ENCODE data around the gene PDC.

PDC gene

GRCh38 chr1:186446152-186446551 lies 14.8 kb downstream of the PDC start:
- H3K4me3 Mint-ChIP-seq: no peak overlapping the region
- peaks cover 37% of the 10 kb centered on the region for H3K4me1 Mint-ChIP-seq (ENCODE audit: low read depth)
- no peaks in the 10 kb centered on the region for H3K36me3 Mint-ChIP-seq (ENCODE audit: low read depth)
- H3K9me3 Mint-ChIP-seq: no peaks in the 10 kb centered on the region
- H3K27ac Mint-ChIP-seq: no peak overlapping the region
- intact Hi-C loops (cut with micrococcal nuclease): no loop called here
- no peaks in the 10 kb centered on the region for H3K27me3 Mint-ChIP-seq

GRCh38 chr1:186443638-186444037 lies 17.3 kb downstream of the PDC start:
- Mint-ChIP-seq H3K4me1 (ENCODE audit: low read depth) (peaks cover 39% of the 10 kb centered on the region), H3K27me3 (no peaks in the 10 kb centered on the region), H3K4me3 (no peak overlapping the region), H3K27ac (no peak overlapping the region), H3K9me3 (no peaks in the 10 kb centered on the region), H3K36me3 (ENCODE audit: low read depth) (no peaks in the 10 kb centered on the region)
- intact Hi-C loops (cut with micrococcal nuclease): no loop called here

- intact Hi-C loops (cut with micrococcal nuclease): no loop called here
These were observed 18.1 kb downstream of the PDC start for GRCh38 chr1:186442651-186443375.

GRCh38 chr1:186440584-186440983 lies 20.3 kb downstream of the PDC start:
- intact Hi-C loops (cut with micrococcal nuclease): no loop called here
- no peak overlapping the region for H3K27ac Mint-ChIP-seq
- H3K27me3 Mint-ChIP-seq: no peaks in the 10 kb centered on the region
- no peaks in the 10 kb centered on the region for H3K9me3 Mint-ChIP-seq
- H3K36me3 Mint-ChIP-seq (ENCODE audit: low read depth): no peaks in the 10 kb centered on the region
- H3K4me1 Mint-ChIP-seq (ENCODE audit: low read depth): peaks cover 39% of the 10 kb centered on the region
- H3K4me3 Mint-ChIP-seq: no peak overlapping the region

More at GRCh38 chr1:186442651-186443375, 18.1 kb downstream of the PDC start:
- Mint-ChIP-seq H3K4me1 (ENCODE audit: low read depth) (peaks cover 39% of the 10 kb centered on the region), H3K27ac (peak overlapping the region; percentile 13), H3K9me3 (no peaks in the 10 kb centered on the region), H3K27me3 (no peaks in the 10 kb centered on the region), H3K36me3 (ENCODE audit: low read depth) (no peaks in the 10 kb centered on the region), H3K4me3 (no peak overlapping the region)

- Mint-ChIP-seq H3K4me3 (no peak overlapping the region), H3K9me3 (no peaks in the 10 kb centered on the region), H3K36me3 (ENCODE audit: low read depth) (no peaks in the 10 kb centered on the region), H3K27me3 (no peaks in the 10 kb centered on the region), H3K27ac (no peak overlapping the region), H3K4me1 (ENCODE audit: low read depth) (peaks cover 27% of the 10 kb centered on the region)
- intact Hi-C loops (cut with micrococcal nuclease): no loop called here
These were observed 22.3 kb downstream of the PDC start for GRCh38 chr1:186438567-186438966.

- Mint-ChIP-seq H3K9me3 (no peaks in the 10 kb centered on the region), H3K36me3 (ENCODE audit: low read depth) (no peaks in the 10 kb centered on the region), H3K27ac (no peak overlapping the region), H3K4me1 (ENCODE audit: low read depth) (peaks cover 8% of the 10 kb centered on the region), H3K4me3 (no peak overlapping the region), H3K27me3 (no peaks in the 10 kb centered on the region)
- intact Hi-C loops (cut with micrococcal nuclease): no loop called here
These were observed 25.6 kb downstream of the PDC start for GRCh38 chr1:186435336-186435735.

GRCh38 chr1:186429017-186429416 lies 31.9 kb downstream of the PDC start:
- Mint-ChIP-seq H3K4me3 (no peak overlapping the region), H3K36me3 (ENCODE audit: low read depth) (no peaks in the 10 kb centered on the region), H3K27ac (no peak overlapping the region), H3K27me3 (no peaks in the 10 kb centered on the region), H3K9me3 (no peaks in the 10 kb centered on the region), H3K4me1 (ENCODE audit: low read depth) (peaks cover 8% of the 10 kb centered on the region)
- intact Hi-C loops (cut with micrococcal nuclease): no loop called here

GRCh38 chr1:186426118-186426517 lies 34.8 kb downstream of the PDC start:
- peaks cover 8% of the 10 kb centered on the region for H3K4me1 Mint-ChIP-seq (ENCODE audit: low read depth)
- H3K4me3 Mint-ChIP-seq: no peak overlapping the region
- intact Hi-C loops (cut with micrococcal nuclease): no loop called here
- no peak overlapping the region for H3K27ac Mint-ChIP-seq
- no peaks in the 10 kb centered on the region for H3K27me3 Mint-ChIP-seq
- no peaks in the 10 kb centered on the region for H3K9me3 Mint-ChIP-seq
- no peaks in the 10 kb centered on the region for H3K36me3 Mint-ChIP-seq (ENCODE audit: low read depth)

GRCh38 chr1:186424539-186424938 lies 36.4 kb downstream of the PDC start:
- peaks cover 12% of the 10 kb centered on the region for H3K36me3 Mint-ChIP-seq (ENCODE audit: low read depth)
- no peaks in the 10 kb centered on the region for H3K9me3 Mint-ChIP-seq
- H3K27ac Mint-ChIP-seq: no peak overlapping the region
- intact Hi-C loops (cut with micrococcal nuclease): no loop called here
- H3K4me3 Mint-ChIP-seq: no peak overlapping the region
- H3K27me3 Mint-ChIP-seq: no peaks in the 10 kb centered on the region
- H3K4me1 Mint-ChIP-seq (ENCODE audit: low read depth): peaks cover 8% of the 10 kb centered on the region

- Mint-ChIP-seq H3K4me3 (no peak overlapping the region), H3K9me3 (no peaks in the 10 kb centered on the region), H3K4me1 (ENCODE audit: low read depth) (no peaks in the 10 kb centered on the region), H3K27me3 (no peaks in the 10 kb centered on the region), H3K27ac (no peak overlapping the region), H3K36me3 (ENCODE audit: low read depth) (peaks cover 22% of the 10 kb centered on the region)
- intact Hi-C loops (cut with micrococcal nuclease): no loop called here
These were observed 39.5 kb downstream of the PDC start for GRCh38 chr1:186421446-186421845.

- Mint-ChIP-seq H3K4me1 (ENCODE audit: low read depth) (no peaks in the 10 kb centered on the region), H3K4me3 (no peak overlapping the region), H3K36me3 (ENCODE audit: low read depth) (peaks cover 22% of the 10 kb centered on the region), H3K27ac (no peak overlapping the region), H3K27me3 (no peaks in the 10 kb centered on the region), H3K9me3 (no peaks in the 10 kb centered on the region)
- intact Hi-C loops (cut with micrococcal nuclease): no loop called here
These were observed 40.0 kb downstream of the PDC start for GRCh38 chr1:186420923-186421322.

- no peak overlapping the region for H3K4me3 Mint-ChIP-seq
- H3K9me3 Mint-ChIP-seq: no peaks in the 10 kb centered on the region
- intact Hi-C loops (cut with micrococcal nuclease): no loop called here
- H3K36me3 Mint-ChIP-seq (ENCODE audit: low read depth): peaks cover 22% of the 10 kb centered on the region
- H3K27ac Mint-ChIP-seq: no peak overlapping the region
- H3K27me3 Mint-ChIP-seq: no peaks in the 10 kb centered on the region
- no peaks in the 10 kb centered on the region for H3K4me1 Mint-ChIP-seq (ENCODE audit: low read depth)
These were observed 40.6 kb downstream of the PDC start for GRCh38 chr1:186420311-186420710.

- Mint-ChIP-seq H3K36me3 (ENCODE audit: low read depth) (peaks cover 22% of the 10 kb centered on the region), H3K4me3 (no peak overlapping the region), H3K27me3 (no peaks in the 10 kb centered on the region), H3K27ac (no peak overlapping the region), H3K4me1 (ENCODE audit: low read depth) (no peaks in the 10 kb centered on the region), H3K9me3 (no peaks in the 10 kb centered on the region)
- intact Hi-C loops (cut with micrococcal nuclease): no loop called here
These were observed 42.4 kb downstream of the PDC start for GRCh38 chr1:186418503-186418902.

- intact Hi-C loops (cut with micrococcal nuclease): no loop called here
- H3K4me1 Mint-ChIP-seq (ENCODE audit: low read depth): no peaks in the 10 kb centered on the region
- H3K27ac Mint-ChIP-seq: no peak overlapping the region
- H3K36me3 Mint-ChIP-seq (ENCODE audit: low read depth): peaks cover 6% of the 10 kb centered on the region
- no peaks in the 10 kb centered on the region for H3K27me3 Mint-ChIP-seq
- H3K4me3 Mint-ChIP-seq: no peak overlapping the region
- H3K9me3 Mint-ChIP-seq: no peaks in the 10 kb centered on the region
These were observed 47.6 kb downstream of the PDC start for GRCh38 chr1:186413319-186413718.

GRCh38 chr1:186409091-186409490 lies 51.8 kb downstream of the PDC start:
- Mint-ChIP-seq H3K4me3 (no peak overlapping the region), H3K27ac (no peak overlapping the region), H3K36me3 (ENCODE audit: low read depth) (peaks cover 38% of the 10 kb centered on the region), H3K4me1 (ENCODE audit: low read depth) (no peaks in the 10 kb centered on the region), H3K27me3 (no peaks in the 10 kb centered on the region), H3K9me3 (no peaks in the 10 kb centered on the region)
- intact Hi-C loops (cut with micrococcal nuclease): loop anchor here (5.0 to 10.0 kb wide), 3 partner anchors 196 to 578 kb away; partner anchors contain the start of gene PTGS2
